ENCODE measurements around the gene CLCF1. TPM values are rescaled to one million over a fixed set of nuclear protein-coding genes. Genes with fewer than 3 reads are reported as not detected.

Gene CLCF1
- total and polyA plus RNA-seq, 2 of the 13 experiments (the other 11 are each of a cell fraction or from before 2014, with no cell fraction given): 0.49 to 0.78 TPM

- peaks cover 1 to 8% of the 10 kb centered on the region in 2 experiments; a peak in 3 of 5 replicates for H3K27me3 ChIP-seq (ENCODE audit: control insufficient read depth in 1 of 2, insufficient read depth in 2 of 2, low read length in 2 of 2)
- no peak overlapping the region for H3K9ac ChIP-seq (ENCODE audit: insufficient read depth, low read depth, low read length)
- intact Hi-C loops (cut with micrococcal nuclease; ENCODE audit: unreplicated experiment): no loop called here
- H2AFZ ChIP-seq (ENCODE audit: low read length): no peak overlapping the region
- H3K79me2 ChIP-seq (ENCODE audit: insufficient read depth, low read length): no peaks in the 10 kb centered on the region
- ChIA-PET CTCF (ENCODE audit: low intra/inter-chr PET ratio, low total read pairs) (no interaction called here), POLR2A (interaction anchor here (1.3 to 18.5 kb wide), 2 partner anchors 12 to 16 kb away, joined by 3 to 365 read pairs; partner anchors contain the start of gene POLD4)
- no peak for ATAC-seq
- H3K9me3 ChIP-seq (ENCODE audit: low read length): no peaks in the 10 kb centered on the region
- H3K4me1 ChIP-seq (ENCODE audit: insufficient read depth, low read length): peaks cover 25% of the 10 kb centered on the region
- WGBS (ENCODE audit: low lambda C conversion rate): 90% methylated on average over 11 of the region's 12 CpGs
- no peaks in the 10 kb centered on the region for H4K20me1 ChIP-seq (ENCODE audit: insufficient read depth, low read length)
- H3K4me2 ChIP-seq (ENCODE audit: low read depth, low read length): no peak overlapping the region
- TF ChIP-seq GTF3A (CRISPR knock-in tag; conservative IDR thresholded peaks at IDR 0.05): no peak
- no peak for TF ChIP-seq CBX2 (IDR thresholded peaks at IDR 0.05; ENCODE audit: low read depth, low read length)
- no peak for TF ChIP-seq CBX2 (CRISPR knock-in tag; IDR thresholded peaks at IDR 0.05; ENCODE audit: low read depth)
- TF ChIP-seq ZBTB1 (CRISPR knock-in tag; IDR thresholded peaks at IDR 0.05; ENCODE audit: borderline replicate concordance): no peak
- TF ChIP-seq ZNF703 (CRISPR knock-in tag; IDR thresholded peaks at IDR 0.05; ENCODE audit: borderline replicate concordance): no peak
- no peak for TF ChIP-seq CTCF (CRISPR knock-in tag; IDR thresholded peaks at IDR 0.05)
- no peak for DNase-seq (ENCODE audit: low spot score)
- H3K27ac ChIP-seq (ENCODE audit: extremely low read length, insufficient read depth, low read length): no peak overlapping the region
- BruUV-seq (replicated peaks): no TSS peak
- no peaks in the 10 kb centered on the region for H3K36me3 ChIP-seq (replicated peaks in 1 of 2; ENCODE audit: control insufficient read depth in 1 of 2, insufficient read depth in 2 of 2, low read length in 2 of 2)
- in situ Hi-C loops (cut with HindIII; ENCODE audit: extremely low pct_ligation_motif_present, low pct_unique_long_range_greater_than_20kb): no loop called here
- H3K4me3 ChIP-seq (replicated peaks in 1 of 3; ENCODE audit: insufficient read depth in 1 of 3, low read depth in 2 of 3, low read length in 3 of 3): no peak overlapping the region
- FAIRE-seq: no peak
Measured at GRCh38 chr11:67369801-67370284, 3.6 kb downstream of the CLCF1 start.

GRCh38 chr11:67369275-67369674 is 4.1 kb downstream of the CLCF1 start:
- peaks cover 1 to 3% of the 10 kb centered on the region in 2 experiments; a peak in 1 of 5 replicates for H3K27me3 ChIP-seq (ENCODE audit: control insufficient read depth in 1 of 2, insufficient read depth in 2 of 2, low read length in 2 of 2)
- 95% methylated on average over 6 of the region's 8 CpGs for WGBS (ENCODE audit: low lambda C conversion rate)
- H4K20me1 ChIP-seq (ENCODE audit: insufficient read depth, low read length): no peaks in the 10 kb centered on the region
- CTCF ChIA-PET (ENCODE audit: low intra/inter-chr PET ratio, low total read pairs): no interaction called here
- in situ Hi-C loops (cut with HindIII; ENCODE audit: extremely low pct_ligation_motif_present, low pct_unique_long_range_greater_than_20kb): no loop called here
- no peaks in the 10 kb centered on the region for H3K36me3 ChIP-seq (replicated peaks in 1 of 2; ENCODE audit: control insufficient read depth in 1 of 2, insufficient read depth in 2 of 2, low read length in 2 of 2)
- no peak for DNase-seq (ENCODE audit: low spot score)
- no peak for FAIRE-seq
- no peak overlapping the region for H3K4me3 ChIP-seq (replicated peaks in 1 of 3; ENCODE audit: insufficient read depth in 1 of 3, low read depth in 2 of 3, low read length in 3 of 3)
- no peak overlapping the region for H3K4me2 ChIP-seq (ENCODE audit: low read depth, low read length)
- BruUV-seq (replicated peaks): no TSS peak
- no peak overlapping the region for H3K27ac ChIP-seq (ENCODE audit: extremely low read length, insufficient read depth, low read length)
- no peaks in the 10 kb centered on the region for H3K79me2 ChIP-seq (ENCODE audit: insufficient read depth, low read length)
- no peak overlapping the region for H3K9ac ChIP-seq (ENCODE audit: insufficient read depth, low read depth, low read length)
- no peak for ATAC-seq
- H3K9me3 ChIP-seq (ENCODE audit: low read length): no peaks in the 10 kb centered on the region
- no peak overlapping the region for H2AFZ ChIP-seq (ENCODE audit: low read length)
- intact Hi-C loops (cut with micrococcal nuclease; ENCODE audit: unreplicated experiment): no loop called here
- peaks cover 20% of the 10 kb centered on the region for H3K4me1 ChIP-seq (ENCODE audit: insufficient read depth, low read length)
- POLR2A ChIA-PET: interaction anchor here (18.5 kb wide), 1 partner anchor 16 kb away, joined by 365 read pairs; the partner anchor contains the start of gene POLD4
- no peak for TF ChIP-seq HMG20A (CRISPR knock-in tag; IDR thresholded peaks at IDR 0.05; ENCODE audit: borderline replicate concordance)
- TF ChIP-seq JUND (CRISPR knock-in tag; IDR thresholded peaks at IDR 0.05): no peak
- TF ChIP-seq SP2 (CRISPR knock-in tag; IDR thresholded peaks at IDR 0.05): no peak
- no peak for TF ChIP-seq ZBTB20 (CRISPR knock-in tag; IDR thresholded peaks at IDR 0.05; ENCODE audit: borderline replicate concordance, low read depth)
- TF ChIP-seq ZNF337 (CRISPR knock-in tag; IDR thresholded peaks at IDR 0.05; ENCODE audit: borderline replicate concordance, low read depth): no peak
- no peak for TF ChIP-seq ZBTB8A (CRISPR knock-in tag; IDR thresholded peaks at IDR 0.05; ENCODE audit: borderline replicate concordance, low read depth)
- TF ChIP-seq DMTF1 (CRISPR knock-in tag; IDR thresholded peaks at IDR 0.05): no peak
- no peak for TF ChIP-seq ZNF180 (CRISPR knock-in tag; IDR thresholded peaks at IDR 0.05; ENCODE audit: borderline replicate concordance, low read depth)
- no peak for TF ChIP-seq ATM (IDR thresholded peaks at IDR 0.05; ENCODE audit: borderline replicate concordance)

Measured in HepG2 (cell line).